Small intestine (tissue), 7 donors: ENCODE results near the gene DCC. TPM values are rescaled to one million over a fixed set of nuclear protein-coding genes. Genes with fewer than 3 reads are reported as not detected.

Experiments used
- DNase-seq, 2 donors: peaks; one replicate each; pipeline versions ENCODE4 v3.0.0 to v3.0.0-alpha.2; 2013
- FAIRE-seq: peaks from 2 replicates; lab custom pipeline; 2012; peaks lifted over from hg19 to GRCh38; lab: Jason Lieb, UNC
- H3K27ac ChIP-seq, 3 donors: one replicate each; pipeline ENCODE4 v1.5.1; 2013; ENCODE audit warnings: low read length in 2 of 3, mild to moderate bottlenecking in 2 of 3, control low read depth in 1 of 3, inconsistent platforms in 1 of 3, low read depth in 1 of 3, moderate library complexity in 1 of 3
- H3K27me3 ChIP-seq, 3 donors: one replicate each; pipeline ENCODE4 v1.6.1; 2013; ENCODE audit warnings: low read length in 3 of 3, inconsistent platforms in 1 of 3; ENCODE audit not compliant: control insufficient read depth in 3 of 3, insufficient read depth in 3 of 3
- H3K36me3 ChIP-seq, 3 donors: one replicate each; pipeline ENCODE4 v1.6.1; 2013; ENCODE audit warnings: low read length in 3 of 3, inconsistent platforms in 1 of 3, low read depth in 1 of 3, mild to moderate bottlenecking in 1 of 3, moderate library complexity in 1 of 3; ENCODE audit not compliant: control insufficient read depth in 3 of 3, insufficient read depth in 2 of 3
- H3K4me1 ChIP-seq, 3 donors: one replicate each; pipeline ENCODE4 v1.6.1; 2013; ENCODE audit warnings: low read length in 2 of 3, inconsistent platforms in 1 of 3, low read depth in 1 of 3, mild to moderate bottlenecking in 1 of 3, moderate library complexity in 1 of 3; ENCODE audit not compliant: control insufficient read depth in 3 of 3, insufficient read depth in 2 of 3
- H3K4me3 ChIP-seq, 3 donors: one replicate each; pipeline ENCODE4 v1.5.1; 2013; ENCODE audit warnings: low read length in 3 of 3, control low read depth in 1 of 3, inconsistent platforms in 1 of 3, low read depth in 1 of 3, mild to moderate bottlenecking in 1 of 3, moderate library complexity in 1 of 3
- H3K9me3 ChIP-seq, 2 donors: one replicate each; pipeline ENCODE4 v1.6.1; 2013; ENCODE audit warnings: low read depth in 1 of 2, low read length in 1 of 2; ENCODE audit not compliant: control insufficient read depth in 2 of 2, insufficient read depth in 1 of 2
- WGBS, 3 donors: extraction: QIAGEN DNeasy Blood & Tissue Kit; methylation state at CpG; one replicate each; pipeline ENCODE4 v1.1.7; 2013; 5-methylcytosine and 5-hydroxymethylcytosine counted together
- polyA plus RNA-seq, 4 donors: library from polyadenylated mRNA; stranded (reverse) in 3 of 4; unstranded in 1 of 4; fragments of 200-250 nt in 3 of 4; fragments of 120-200 nt in 1 of 4; gene quantifications; one replicate each; pipeline versions ENCODE4 v1.2.1 to v1.2.3, GENCODE V29; 2013
- donor health status: healthy with polysubstance abuse.
- donor health status: control.
- donor health status: control.
- donor health status: Bipolar disorder and iron deficiency.
- donor health status: healthy.

DCC gene
- polyA plus RNA-seq, 4 donors: 0.03 to 0.30 TPM; not detected in 2

DNA sequence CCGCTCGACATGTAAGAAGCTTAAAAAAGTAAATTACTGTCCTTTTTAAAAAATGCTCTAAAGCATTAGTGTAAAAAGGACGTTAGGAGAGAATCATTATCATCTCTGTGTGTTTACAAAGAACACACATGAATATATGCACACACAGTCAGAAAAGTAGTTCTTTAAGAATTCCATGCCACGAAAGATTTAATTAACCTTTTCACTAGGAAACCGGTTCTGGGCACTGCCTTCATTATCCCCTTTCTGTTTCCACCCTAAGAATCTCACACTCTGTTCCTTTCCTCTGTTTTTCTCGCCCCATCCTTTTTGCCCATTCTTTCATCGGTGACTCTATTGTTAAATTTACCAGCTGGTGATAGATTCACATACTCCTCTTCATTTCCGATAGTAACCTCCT, 338.6 kb downstream of the DCC start:
- DNase-seq (no peak), FAIRE-seq (no peak)
- no peak overlapping the region for H3K4me3 ChIP-seq
- H3K9me3 ChIP-seq: no peaks in the 10 kb centered on the region
- no peak overlapping the region for H3K27ac ChIP-seq
- no peaks in the 10 kb centered on the region for H3K27me3 ChIP-seq
- no peaks in the 10 kb centered on the region for H3K4me1 ChIP-seq
- H3K36me3 ChIP-seq: no peaks in the 10 kb centered on the region
- 71 to 84% (median 76%) methylated on average over 8 of the region's 8 CpGs for WGBS, 3 donors

DNA sequence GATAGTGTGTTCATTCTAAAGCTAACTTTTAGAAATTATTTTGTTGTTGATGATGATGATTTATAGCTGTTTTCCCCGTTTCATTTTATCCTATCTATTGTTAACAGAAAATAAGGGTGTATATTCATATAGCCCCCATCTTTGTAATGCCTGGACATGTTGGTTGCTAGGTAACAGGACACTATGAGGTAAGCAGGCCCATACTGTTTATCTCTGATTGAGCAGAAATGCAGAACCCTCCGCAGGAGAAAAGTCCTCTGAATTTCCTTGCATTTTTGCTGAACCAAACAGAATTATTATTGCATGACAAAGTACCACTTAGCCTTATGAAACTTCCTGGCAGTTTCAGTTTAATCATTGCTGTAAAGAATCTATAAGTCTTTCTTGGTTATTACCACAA, 339.4 kb downstream of the DCC start:
- H3K4me1 ChIP-seq: no peaks in the 10 kb centered on the region
- FAIRE-seq (no peak), DNase-seq (peak in 1 of 2 donors; percentile 20)
- no peak overlapping the region for H3K4me3 ChIP-seq
- H3K27ac ChIP-seq: no peak overlapping the region
- no peaks in the 10 kb centered on the region for H3K9me3 ChIP-seq
- no peaks in the 10 kb centered on the region for H3K36me3 ChIP-seq
- WGBS, 3 donors: 41 to 46% (median 42%) methylated on average over 2 of the region's 2 CpGs
- no peaks in the 10 kb centered on the region for H3K27me3 ChIP-seq

DNA sequence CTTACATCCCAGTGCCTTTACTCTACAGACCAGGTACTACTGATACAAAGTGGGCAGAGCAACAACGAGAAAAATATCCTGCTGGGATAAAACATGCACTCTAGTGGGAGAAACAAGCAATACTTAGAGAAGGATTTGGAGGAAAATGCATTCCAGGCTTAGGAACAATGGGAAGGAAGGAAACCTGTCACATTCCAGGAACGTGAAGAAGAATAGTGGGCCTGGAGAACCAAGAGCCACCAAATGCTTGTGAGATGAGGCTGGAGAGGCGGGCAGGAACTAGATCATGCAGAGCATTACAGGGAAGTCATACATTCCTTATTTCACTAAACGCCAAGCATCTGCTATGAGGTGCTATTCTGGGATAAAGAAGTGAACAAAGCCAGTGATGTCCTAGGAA, 342.3 kb downstream of the DCC start:
- FAIRE-seq (no peak), DNase-seq (no peak)
- H3K4me3 ChIP-seq: no peak overlapping the region
- no peaks in the 10 kb centered on the region for H3K4me1 ChIP-seq
- WGBS, 3 donors: 42 to 81% (median 42%) methylated on average over 4 of the region's 4 CpGs
- H3K27me3 ChIP-seq: no peaks in the 10 kb centered on the region
- no peaks in the 10 kb centered on the region for H3K36me3 ChIP-seq
- no peaks in the 10 kb centered on the region for H3K9me3 ChIP-seq
- H3K27ac ChIP-seq: no peak overlapping the region

DNA sequence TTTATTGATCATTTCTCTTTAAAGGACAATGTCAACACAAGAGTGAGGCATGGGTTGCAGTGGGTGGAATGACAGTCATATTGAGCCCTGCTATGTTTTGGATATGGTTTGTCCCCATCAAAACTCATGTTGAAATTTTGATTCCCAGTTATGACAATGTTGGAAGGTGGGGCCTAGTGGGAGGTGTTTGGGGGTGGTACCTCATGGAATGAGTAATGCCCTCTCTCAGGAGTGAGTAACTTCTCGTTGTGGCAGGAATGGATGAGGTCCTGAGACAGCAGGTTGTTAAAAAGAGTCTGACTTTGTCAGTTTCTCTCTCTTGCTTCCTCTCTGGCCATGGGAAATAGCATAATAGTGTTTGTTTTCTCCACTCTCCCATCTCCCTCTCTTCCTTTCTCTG, 345.3 kb downstream of the DCC start:
- H3K27me3 ChIP-seq: no peaks in the 10 kb centered on the region
- DNase-seq: no peak
- H3K9me3 ChIP-seq: no peaks in the 10 kb centered on the region
- H3K4me3 ChIP-seq: no peak overlapping the region
- no peak overlapping the region for H3K27ac ChIP-seq
- no peak for FAIRE-seq
- H3K36me3 ChIP-seq: no peaks in the 10 kb centered on the region
- H3K4me1 ChIP-seq: no peaks in the 10 kb centered on the region
- 53 to 65% (median 57%) methylated on average over 1 of the region's 1 CpG for WGBS, 3 donors

DNA sequence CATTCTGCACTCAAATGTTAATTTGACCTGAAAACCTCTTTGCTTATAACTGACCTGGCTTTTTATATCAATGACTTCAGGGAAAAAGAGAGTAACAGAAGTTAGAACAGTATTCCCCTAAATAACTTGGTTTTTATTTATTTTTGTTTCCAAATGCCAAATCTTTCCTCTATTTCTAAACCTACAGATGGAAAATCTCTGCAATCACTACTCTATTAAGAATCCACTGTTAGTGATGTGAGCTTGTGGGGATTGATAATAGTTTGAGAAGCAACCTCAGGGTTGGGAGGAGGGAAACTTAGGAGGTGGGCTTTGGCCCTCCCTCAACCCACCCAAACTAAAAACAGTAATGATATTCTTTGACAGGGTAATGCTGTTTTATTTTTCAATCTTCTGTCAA, 351.8 kb downstream of the DCC start:
- FAIRE-seq: no peak
- no peaks in the 10 kb centered on the region for H3K27me3 ChIP-seq
- H3K9me3 ChIP-seq: no peaks in the 10 kb centered on the region
- no peak for DNase-seq
- no peaks in the 10 kb centered on the region for H3K36me3 ChIP-seq
- H3K4me1 ChIP-seq: no peaks in the 10 kb centered on the region
- H3K27ac ChIP-seq: no peak overlapping the region
- no peak overlapping the region for H3K4me3 ChIP-seq

DNA sequence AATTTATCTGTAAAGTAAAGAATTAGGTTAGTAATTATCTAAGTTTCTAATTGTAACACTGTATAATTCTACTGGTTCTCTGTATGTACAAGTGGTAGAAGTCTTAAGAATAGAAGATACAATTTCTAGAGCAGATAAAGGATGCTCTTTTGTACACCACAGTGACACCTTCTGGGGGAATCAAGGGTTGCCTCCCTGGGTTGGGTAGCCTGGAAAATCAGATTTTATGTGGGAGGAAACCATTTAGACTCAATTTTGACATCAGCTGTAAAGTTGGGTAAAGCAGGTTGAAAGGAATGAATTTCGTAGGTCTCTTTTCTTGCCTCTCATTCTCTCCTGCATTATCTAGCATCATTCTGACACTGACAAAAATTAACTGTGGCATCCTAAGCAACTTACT, 354.8 kb downstream of the DCC start:
- 88 to 92% (median 89%) methylated on average over 1 of the region's 1 CpG for WGBS, 3 donors
- FAIRE-seq (no peak), DNase-seq (peak; percentile 10 to 23)

DNA sequence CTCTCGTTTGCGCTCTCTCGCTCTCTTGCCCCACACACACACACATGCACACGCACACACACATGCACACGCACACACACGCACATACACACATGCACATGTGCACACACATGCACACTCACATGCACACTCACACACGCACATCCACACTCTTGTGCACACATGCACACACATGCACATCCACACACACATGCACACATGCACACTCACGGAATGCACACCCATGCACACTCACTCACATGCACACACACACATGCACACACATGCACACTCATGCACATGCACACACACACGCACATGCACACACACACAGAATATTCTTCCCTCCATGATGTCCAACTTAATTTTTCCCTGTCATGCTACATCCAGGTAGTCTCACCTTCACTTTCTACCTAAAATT, 360.1 kb downstream of the DCC start:
- no peak for DNase-seq
- FAIRE-seq: no peak
- Histone ChIP-seq H3K36me3 (no peaks in the 10 kb centered on the region), H3K4me3 (no peak overlapping the region), H3K4me1 (peaks cover 0 to 18% (median 0%) of the 10 kb centered on the region in 3 donors), H3K27ac (no peak overlapping the region), H3K27me3 (no peaks in the 10 kb centered on the region), H3K9me3 (no peaks in the 10 kb centered on the region)
- whole genome bisulfite sequencing, 3 donors: 86 to 93% (median 86%) methylated on average over 9 of the region's 9 CpGs

More for the DNA sequence above, 354.8 kb downstream of the DCC start:
- no peaks in the 10 kb centered on the region for H3K9me3 ChIP-seq
- H3K27ac ChIP-seq: no peak overlapping the region
- no peaks in the 10 kb centered on the region for H3K36me3 ChIP-seq
- no peaks in the 10 kb centered on the region for H3K27me3 ChIP-seq
- H3K4me1 ChIP-seq: peaks cover 0 to 2% (median 0%) of the 10 kb centered on the region in 3 donors
- no peak overlapping the region for H3K4me3 ChIP-seq

DNA sequence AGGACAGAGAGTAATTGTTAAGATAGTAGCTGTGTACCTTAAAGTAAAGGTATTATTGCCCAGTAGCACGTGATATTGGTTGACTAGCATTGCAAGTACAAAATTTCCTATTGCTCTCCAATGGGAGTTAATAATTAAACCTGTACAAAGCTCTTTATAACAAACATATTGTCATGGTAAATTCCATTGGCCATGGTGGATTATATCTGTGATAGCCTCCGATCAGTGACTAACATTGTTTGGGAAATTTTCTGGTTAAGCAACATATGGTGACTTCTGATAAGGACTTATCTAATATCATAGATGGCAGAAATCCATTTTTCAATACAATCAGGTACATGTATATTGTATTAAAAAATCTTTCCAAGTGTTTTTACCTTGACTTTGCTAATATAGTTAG, 360.8 kb downstream of the DCC start:
- DNase-seq (peak; percentile 81 to 87), FAIRE-seq (no peak)
- peak overlapping the region in 1 of 3 donors; percentile 44 for H3K27ac ChIP-seq
- H3K4me3 ChIP-seq: no peak overlapping the region
- no peaks in the 10 kb centered on the region for H3K36me3 ChIP-seq
- H3K9me3 ChIP-seq: no peaks in the 10 kb centered on the region
- peaks cover 0 to 23% (median 0%) of the 10 kb centered on the region in 3 donors for H3K4me1 ChIP-seq
- WGBS, 3 donors: 14 to 61% (median 26%) methylated on average over 2 of the region's 2 CpGs
- H3K27me3 ChIP-seq: no peaks in the 10 kb centered on the region

DNA sequence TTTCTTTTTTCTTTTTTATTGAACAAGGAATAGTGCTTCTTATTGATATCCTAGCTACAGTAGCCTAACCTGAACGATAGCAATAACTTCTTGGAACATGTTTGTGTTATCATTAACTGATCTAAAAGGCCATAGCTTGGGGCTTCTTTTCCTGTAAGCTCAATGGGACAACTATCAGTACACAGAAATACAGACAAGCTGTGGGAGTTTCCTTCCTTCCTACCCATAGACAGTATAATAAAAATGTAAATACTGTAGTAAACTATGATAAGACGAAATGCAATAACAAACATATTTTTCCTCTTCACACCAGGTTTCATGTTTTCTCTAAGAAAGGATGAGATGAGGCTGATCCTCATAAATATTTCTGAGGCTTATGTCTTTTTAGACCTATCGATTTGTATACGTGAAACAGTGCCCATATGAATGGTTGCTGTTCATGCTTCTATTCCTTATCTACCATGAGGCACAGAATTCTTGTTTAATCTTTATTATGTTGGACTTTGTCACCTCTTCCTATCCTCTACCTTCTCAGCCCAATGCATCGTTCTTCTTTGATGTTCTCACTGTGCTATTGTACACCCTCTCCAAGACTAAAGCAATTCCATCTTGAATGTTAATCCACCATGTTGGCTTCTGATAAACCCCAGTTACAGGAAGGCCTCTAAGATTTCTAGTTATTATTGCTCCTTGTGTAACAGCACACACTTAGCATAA, 361.4 kb downstream of the DCC start:
- H3K4me3 ChIP-seq: no peak overlapping the region
- H3K36me3 ChIP-seq: no peaks in the 10 kb centered on the region
- peaks cover 0 to 23% (median 0%) of the 10 kb centered on the region in 3 donors for H3K4me1 ChIP-seq
- DNase-seq (peak; percentile 62 to 72), FAIRE-seq (no peak)
- 20 to 60% (median 27%) methylated on average over 5 of the region's 5 CpGs for WGBS, 3 donors
- no peaks in the 10 kb centered on the region for H3K27me3 ChIP-seq
- no peaks in the 10 kb centered on the region for H3K9me3 ChIP-seq
- peak overlapping the region in 1 of 3 donors; percentile 44 for H3K27ac ChIP-seq
